Measurements from ENCODE around the gene DDHD1.

DDHD1 gene

DNA sequence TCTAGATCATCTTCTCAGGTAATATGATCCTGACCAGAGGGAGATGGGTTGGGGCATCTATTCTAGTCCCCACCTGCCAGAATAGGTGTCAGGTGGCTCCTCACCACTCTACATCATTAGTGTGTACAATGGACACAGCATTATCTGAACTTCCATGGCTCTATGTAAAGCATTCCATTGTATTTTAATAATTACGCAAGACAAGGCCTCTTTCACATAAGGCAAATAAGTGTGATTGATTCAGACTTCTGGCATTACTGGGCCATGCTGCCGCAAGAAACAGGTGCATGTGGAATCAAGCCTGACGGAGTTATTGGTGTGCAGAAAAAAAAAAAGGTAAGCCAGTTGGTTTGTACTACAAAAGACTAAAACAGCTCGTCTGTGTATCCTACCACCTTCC is 3.1 kb upstream of the DDHD1 start:
- no peak overlapping the region for H3K27ac ChIP-seq (replicated peaks)
- DNase-seq (ENCODE audit: low read depth in 1 of 2, low spot score in 1 of 2), result no peak
- no peaks in the 10 kb centered on the region for H3K27me3 ChIP-seq (ENCODE audit: insufficient read depth, poor library complexity, severe bottlenecking)
- no peak overlapping the region for H3K4me3 ChIP-seq (replicated peaks; ENCODE audit: insufficient read depth, low read length)
- TF ChIP-seq SPI1 (IDR thresholded peaks at IDR 0.05; ENCODE audit: borderline replicate concordance, low read depth) (no peak), POLR2AphosphoS5 (IDR thresholded peaks at IDR 0.05; ENCODE audit: low read depth) (no peak), GABPA (IDR thresholded peaks at IDR 0.05; ENCODE audit: low read depth) (no peak)
- TF ChIP-seq, protein P1, sequence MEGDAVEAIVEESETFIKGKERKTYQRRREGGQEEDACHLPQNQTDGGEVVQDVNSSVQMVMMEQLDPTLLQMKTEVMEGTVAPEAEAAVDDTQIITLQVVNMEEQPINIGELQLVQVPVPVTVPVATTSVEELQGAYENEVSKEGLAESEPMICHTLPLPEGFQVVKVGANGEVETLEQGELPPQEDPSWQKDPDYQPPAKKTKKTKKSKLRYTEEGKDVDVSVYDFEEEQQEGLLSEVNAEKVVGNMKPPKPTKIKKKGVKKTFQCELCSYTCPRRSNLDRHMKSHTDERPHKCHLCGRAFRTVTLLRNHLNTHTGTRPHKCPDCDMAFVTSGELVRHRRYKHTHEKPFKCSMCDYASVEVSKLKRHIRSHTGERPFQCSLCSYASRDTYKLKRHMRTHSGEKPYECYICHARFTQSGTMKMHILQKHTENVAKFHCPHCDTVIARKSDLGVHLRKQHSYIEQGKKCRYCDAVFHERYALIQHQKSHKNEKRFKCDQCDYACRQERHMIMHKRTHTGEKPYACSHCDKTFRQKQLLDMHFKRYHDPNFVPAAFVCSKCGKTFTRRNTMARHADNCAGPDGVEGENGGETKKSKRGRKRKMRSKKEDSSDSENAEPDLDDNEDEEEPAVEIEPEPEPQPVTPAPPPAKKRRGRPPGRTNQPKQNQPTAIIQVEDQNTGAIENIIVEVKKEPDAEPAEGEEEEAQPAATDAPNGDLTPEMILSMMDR (IDR thresholded peaks at IDR 0.05; ENCODE audit: insufficient read depth, low read length), result no peak
- TF ChIP-seq, protein P2, sequence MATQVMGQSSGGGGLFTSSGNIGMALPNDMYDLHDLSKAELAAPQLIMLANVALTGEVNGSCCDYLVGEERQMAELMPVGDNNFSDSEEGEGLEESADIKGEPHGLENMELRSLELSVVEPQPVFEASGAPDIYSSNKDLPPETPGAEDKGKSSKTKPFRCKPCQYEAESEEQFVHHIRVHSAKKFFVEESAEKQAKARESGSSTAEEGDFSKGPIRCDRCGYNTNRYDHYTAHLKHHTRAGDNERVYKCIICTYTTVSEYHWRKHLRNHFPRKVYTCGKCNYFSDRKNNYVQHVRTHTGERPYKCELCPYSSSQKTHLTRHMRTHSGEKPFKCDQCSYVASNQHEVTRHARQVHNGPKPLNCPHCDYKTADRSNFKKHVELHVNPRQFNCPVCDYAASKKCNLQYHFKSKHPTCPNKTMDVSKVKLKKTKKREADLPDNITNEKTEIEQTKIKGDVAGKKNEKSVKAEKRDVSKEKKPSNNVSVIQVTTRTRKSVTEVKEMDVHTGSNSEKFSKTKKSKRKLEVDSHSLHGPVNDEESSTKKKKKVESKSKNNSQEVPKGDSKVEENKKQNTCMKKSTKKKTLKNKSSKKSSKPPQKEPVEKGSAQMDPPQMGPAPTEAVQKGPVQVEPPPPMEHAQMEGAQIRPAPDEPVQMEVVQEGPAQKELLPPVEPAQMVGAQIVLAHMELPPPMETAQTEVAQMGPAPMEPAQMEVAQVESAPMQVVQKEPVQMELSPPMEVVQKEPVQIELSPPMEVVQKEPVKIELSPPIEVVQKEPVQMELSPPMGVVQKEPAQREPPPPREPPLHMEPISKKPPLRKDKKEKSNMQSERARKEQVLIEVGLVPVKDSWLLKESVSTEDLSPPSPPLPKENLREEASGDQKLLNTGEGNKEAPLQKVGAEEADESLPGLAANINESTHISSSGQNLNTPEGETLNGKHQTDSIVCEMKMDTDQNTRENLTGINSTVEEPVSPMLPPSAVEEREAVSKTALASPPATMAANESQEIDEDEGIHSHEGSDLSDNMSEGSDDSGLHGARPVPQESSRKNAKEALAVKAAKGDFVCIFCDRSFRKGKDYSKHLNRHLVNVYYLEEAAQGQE (IDR thresholded peaks at IDR 0.05; ENCODE audit: insufficient replicate concordance, low read depth), result no peak

DNA sequence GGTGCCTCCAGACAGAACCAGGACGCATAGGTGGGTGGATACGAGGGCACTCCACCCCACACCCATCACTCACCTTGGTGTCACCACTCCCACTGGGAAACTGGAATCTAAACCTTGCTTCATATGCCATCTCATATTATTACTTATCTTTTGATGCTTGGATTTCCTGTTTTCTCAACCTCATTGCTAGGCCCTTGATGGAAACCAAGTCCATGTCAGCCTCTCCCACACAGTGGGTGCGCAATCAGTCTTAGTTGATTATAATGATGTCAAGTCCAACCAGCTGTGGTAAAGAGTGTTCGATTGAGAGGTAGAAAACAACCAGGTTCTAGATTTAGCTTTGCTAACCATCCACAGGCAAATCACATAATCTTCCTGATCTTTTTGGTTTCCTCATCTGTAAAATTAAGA is 584 bp upstream of the DDHD1 start:
- TF ChIP-seq, protein P2 (IDR thresholded peaks at IDR 0.05; ENCODE audit: insufficient replicate concordance, low read depth), result no peak
- TF ChIP-seq, protein P1 (IDR thresholded peaks at IDR 0.05; ENCODE audit: insufficient read depth, low read length), result no peak
- TF ChIP-seq SPI1 (IDR thresholded peaks at IDR 0.05; ENCODE audit: borderline replicate concordance, low read depth), result no peak
- no peak for TF ChIP-seq POLR2AphosphoS5 (IDR thresholded peaks at IDR 0.05; ENCODE audit: low read depth)
- DNase-seq (ENCODE audit: low read depth in 1 of 2, low spot score in 1 of 2), result no peak
- H3K4me3 ChIP-seq (replicated peaks; ENCODE audit: insufficient read depth, low read length), result peak overlapping the region; percentile 93
- H3K27ac ChIP-seq (replicated peaks), result peak overlapping the region; percentile 75
- H3K27me3 ChIP-seq (ENCODE audit: insufficient read depth, poor library complexity, severe bottlenecking), result no peaks in the 10 kb centered on the region

DNA sequence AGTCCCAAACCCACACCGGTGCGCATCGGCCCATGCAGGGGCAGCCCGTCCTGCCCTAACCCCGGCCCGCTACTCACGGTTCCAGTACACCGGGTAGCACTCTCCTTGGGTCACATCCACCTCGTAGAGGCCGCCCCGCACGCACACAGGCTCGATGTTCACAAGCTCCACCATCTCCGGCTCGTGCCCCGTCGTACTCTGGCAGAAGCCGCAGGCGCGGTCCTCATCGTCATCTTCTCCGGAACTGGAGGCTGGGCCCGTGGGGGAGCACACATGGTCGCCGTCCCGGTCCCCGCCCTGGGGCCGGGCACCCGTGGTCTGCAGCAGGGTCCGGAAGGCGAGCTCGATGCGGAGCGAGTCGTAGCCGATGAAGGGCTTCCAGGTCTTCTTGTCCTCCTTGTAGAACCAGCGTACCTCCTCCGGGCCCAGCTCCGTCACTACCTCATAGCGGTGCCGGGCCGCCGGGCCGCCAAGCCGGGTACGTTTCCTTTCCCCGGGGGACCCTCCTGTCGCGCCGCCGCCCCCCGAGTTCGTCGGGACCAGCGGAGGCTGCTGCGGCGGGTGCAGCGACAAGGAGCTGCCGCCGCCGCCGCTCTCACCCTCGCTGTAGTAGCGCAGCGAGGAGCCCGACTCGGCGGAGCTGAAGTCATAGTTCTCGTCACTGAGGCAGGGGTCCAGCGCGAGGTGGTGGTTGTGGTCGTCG is 788 bp downstream of the DDHD1 start:
- no peaks in the 10 kb centered on the region for H3K27me3 ChIP-seq (ENCODE audit: insufficient read depth, poor library complexity, severe bottlenecking)
- peak overlapping the region; percentile 75 for H3K27ac ChIP-seq (replicated peaks)
- TF ChIP-seq, protein P1 (IDR thresholded peaks at IDR 0.05; ENCODE audit: insufficient read depth, low read length), result no peak
- TF ChIP-seq POLR2AphosphoS5 (IDR thresholded peaks at IDR 0.05; ENCODE audit: low read depth), result no peak; the same call in 1 of the 2 replicates
- TF ChIP-seq GABPA (IDR thresholded peaks at IDR 0.05; ENCODE audit: low read depth), result no peak
- TF ChIP-seq SPI1 (IDR thresholded peaks at IDR 0.05; ENCODE audit: borderline replicate concordance, low read depth), result no peak
- TF ChIP-seq, protein P2 (IDR thresholded peaks at IDR 0.05; ENCODE audit: insufficient replicate concordance, low read depth), result no peak
- peak overlapping the region; percentile 93 for H3K4me3 ChIP-seq (replicated peaks; ENCODE audit: insufficient read depth, low read length)
- DNase-seq (ENCODE audit: low read depth in 1 of 2, low spot score in 1 of 2), result peak in 1 of 2 experiments; percentile 49

Data from HL-60 (cell line).